HG03378 (cell line): ENCODE results near the gene PDZD8.
"Not testable (repeated sequence)": the region's sequence is repeated elsewhere in the genome, so short reads cannot be mapped to it uniquely, and the experiment has no call there.

ENCODE experiments used
- ATAC-seq: cut with Tn5 transposase; IDR thresholded peaks from one replicate; pipeline ENCODE4 v1.9.1; 2021; ENCODE audit warnings: mild to moderate bottlenecking, moderate library complexity; ENCODE audit not compliant: unreplicated experiment

PDZD8 gene

GRCh38 chr10:117350909-117351308 lies 24.3 kb downstream of the PDZD8 start:
- ATAC-seq: peak; percentile 82

DNA sequence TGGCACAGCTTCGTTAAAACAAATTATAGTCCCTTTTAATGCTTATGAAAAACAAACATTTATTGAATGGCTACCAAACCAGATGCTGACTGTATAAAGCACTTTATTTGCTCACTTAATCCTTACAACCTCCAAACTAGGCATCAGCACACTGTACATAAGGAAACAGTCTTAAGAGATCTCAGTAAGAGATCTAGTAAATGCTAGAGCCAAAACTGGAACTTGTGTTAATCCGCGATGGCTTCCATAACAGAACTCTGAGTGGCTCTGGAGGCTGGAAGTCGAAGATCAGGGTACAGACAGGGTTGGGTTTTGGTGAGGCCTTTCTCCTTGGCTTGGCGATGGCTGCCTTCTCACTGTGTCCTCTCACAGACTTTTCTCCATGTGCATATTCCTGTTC lies 27.0 kb downstream of the PDZD8 start:
- no peak for ATAC-seq

- ATAC-seq: no peak
Measured at GRCh38 chr10:117346574-117346973, 28.7 kb downstream of the PDZD8 start.

- ATAC-seq: no peak
Measured at GRCh38 chr10:117345143-117345542, 30.1 kb downstream of the PDZD8 start.

DNA sequence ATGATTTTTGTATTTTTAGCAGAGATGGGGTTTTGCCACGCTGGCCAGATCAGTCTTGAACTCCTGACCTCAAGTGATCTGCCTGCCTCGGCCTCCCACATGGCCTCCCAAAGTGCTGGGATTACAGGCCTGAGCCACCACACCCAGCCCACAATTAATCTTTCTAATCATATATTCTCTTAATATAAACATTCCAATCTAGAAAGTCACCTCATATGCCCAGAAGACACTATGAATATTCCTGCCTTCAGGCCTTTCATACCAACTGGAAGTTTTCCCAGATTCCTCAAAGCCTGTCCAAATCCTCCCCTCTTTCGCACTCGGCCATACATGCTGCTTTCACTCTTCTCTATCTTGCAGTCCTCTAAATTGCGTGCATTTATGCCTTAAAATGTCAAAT lies 32.6 kb downstream of the PDZD8 start:
- ATAC-seq: peak; percentile 21

DNA sequence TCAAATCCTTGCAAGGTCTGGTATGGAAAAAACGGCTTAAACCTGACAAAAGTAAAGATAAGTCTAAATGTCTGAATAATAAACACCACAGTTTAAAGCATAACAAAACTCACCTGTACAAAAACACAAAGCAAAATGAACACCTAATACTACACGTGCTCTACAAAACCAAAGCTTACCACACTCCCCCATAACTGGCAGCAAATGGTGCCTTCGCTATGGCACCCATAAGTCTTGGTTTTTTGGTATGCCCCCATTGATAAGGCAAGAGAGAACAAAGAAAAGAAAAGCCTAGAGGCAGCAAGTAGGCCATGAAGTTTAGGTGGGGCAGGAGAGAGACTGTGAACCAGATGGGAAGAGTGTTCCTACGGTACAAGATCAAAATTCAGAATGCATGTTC lies 34.2 kb downstream of the PDZD8 start:
- ATAC-seq: no peak

GRCh38 chr10:117339979-117340378 lies 35.3 kb downstream of the PDZD8 start:
- ATAC-seq: no peak

DNA sequence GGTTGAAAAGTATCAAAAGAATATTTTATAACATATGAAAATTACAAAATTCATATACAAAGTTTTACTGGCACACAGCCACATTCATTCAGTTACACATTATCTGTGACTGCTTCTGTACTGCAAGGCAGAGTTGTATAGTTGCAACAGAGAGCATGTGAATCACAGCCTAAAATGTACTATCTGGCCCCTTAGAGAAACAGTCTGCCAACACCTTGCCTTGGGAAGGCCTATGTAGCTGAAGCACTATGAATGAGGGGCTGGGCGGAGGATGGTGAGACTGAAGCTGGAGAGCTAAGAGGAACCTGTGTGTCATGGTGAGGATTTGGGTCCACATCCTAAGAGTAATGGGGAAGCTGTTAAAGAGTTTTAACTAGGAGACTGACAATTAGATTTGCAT lies 35.7 kb downstream of the PDZD8 start:
- ATAC-seq: no peak

DNA sequence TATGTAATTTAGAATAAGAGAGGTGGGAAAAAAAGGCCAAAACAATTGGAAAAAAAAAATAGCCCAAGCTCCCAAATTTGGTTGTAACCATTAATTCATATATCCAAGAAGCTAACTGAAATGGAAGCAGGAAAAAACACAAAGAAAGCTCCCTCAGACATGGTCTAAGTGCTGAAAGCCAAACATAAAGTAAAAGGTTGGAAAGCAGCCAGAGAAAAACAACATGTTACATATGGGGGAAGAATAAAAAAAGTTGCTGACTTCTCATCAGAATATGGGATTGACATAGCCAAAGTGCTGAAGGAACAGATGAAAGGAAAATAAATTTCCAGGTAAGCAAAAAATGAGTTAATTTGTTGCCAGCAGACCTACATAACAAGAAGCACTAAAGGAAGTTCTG lies 40.3 kb downstream of the PDZD8 start:
- ATAC-seq: no peak

DNA sequence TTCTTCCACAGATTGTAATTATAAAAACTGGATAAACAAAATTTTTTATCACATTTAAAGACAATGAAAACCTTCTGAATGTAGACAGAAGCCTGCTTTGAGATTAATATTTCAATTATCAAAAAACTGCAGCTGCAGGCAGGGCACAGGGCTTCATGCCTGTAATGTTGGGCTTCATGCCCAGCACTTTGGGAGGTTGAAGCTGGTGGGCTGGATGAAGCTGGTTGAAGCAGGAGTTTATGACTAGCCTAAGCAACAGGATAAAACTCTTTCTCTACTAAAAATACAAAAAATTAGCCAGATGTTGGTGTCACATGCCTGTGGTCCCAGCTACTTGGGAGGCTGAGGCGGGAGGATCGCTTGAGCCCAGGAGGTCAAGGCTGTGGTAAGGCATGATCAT lies 41.2 kb downstream of the PDZD8 start:
- no peak for ATAC-seq

DNA sequence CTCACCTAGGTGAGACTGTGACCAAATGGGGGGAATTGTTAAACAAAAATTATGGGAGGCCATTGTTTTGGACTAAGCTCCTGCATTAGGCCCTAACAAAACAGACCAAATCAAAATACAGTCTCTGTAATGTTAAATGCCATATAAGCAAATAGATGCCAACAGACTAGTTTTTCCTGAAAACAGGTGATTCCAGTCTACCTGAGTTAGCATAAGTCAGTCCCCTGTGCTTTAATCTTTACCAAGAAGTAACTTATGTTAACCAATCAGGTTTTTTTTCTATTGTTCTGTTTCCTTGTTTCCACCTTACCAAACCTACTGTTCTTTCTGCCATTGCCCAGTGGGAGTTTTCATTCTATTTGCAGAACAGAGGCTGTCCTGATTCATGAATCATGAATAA lies 48.0 kb downstream of the PDZD8 start:
- ATAC-seq: no peak

DNA sequence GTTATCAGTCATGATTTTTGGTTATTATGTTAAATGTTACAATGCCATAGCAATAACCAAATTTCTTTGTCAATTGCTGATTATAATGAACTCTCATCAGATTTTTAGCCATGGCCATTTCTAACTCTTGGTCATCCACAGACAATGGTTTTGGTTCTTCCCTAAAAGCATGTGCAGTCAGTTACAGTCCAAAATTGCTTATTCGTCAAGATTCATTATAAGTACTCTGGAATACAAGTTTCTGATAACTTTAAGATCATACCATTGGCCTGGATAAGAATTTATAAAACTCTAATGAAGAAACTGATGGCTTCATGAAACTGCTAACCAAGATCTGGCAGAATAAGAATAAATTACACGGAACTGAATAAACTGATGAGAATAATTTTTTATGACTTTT lies 50.9 kb downstream of the PDZD8 start:
- ATAC-seq: no peak

- no peak for ATAC-seq
Measured at GRCh38 chr10:117322260-117322659, 53.0 kb downstream of the PDZD8 start.

GRCh38 chr10:117320050-117320665 lies 55.1 kb downstream of the PDZD8 start:
- no peak for ATAC-seq

DNA sequence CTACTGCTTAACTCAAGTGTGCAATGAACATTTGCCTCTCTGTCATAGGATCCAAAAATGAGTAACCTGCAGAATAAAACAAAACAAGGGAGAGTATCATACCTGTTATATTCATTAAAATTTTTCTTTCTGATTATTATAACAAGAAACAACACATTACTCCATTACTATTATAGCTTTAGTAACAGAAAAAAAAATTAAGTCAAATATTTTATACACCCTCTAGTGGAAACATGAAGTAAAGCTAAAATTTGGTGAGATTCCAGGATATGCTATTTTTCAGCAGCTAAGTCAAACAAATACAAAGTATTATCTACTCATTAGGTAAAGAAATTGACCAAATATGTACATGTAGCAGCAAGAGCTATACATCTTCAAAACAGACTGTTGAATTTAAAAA lies 56.3 kb downstream of the PDZD8 start:
- ATAC-seq: no peak

- no peak for ATAC-seq
Measured at GRCh38 chr10:117316701-117317100, 58.5 kb downstream of the PDZD8 start.

DNA sequence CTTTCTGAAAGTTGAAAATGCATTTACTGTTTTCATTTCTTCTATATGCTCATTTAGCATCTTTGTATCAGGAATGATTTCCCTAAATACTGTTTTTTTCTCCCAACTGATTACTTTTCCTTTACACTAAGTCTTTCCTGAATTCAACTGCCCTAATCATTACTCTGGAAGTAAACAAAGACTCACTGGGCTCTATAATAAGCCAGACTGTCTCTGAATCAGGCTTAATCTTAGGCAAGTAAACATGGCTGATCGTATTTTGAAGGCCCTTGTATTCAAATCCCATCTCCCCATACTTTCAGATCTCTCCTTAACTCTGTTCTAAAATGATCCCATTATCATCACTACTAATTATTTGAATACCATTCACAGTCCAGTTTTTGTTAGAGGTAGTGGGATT lies 61.6 kb downstream of the PDZD8 start:
- ATAC-seq: no peak

- no peak for ATAC-seq
Measured at GRCh38 chr10:117312430-117312829, 62.8 kb downstream of the PDZD8 start.

DNA sequence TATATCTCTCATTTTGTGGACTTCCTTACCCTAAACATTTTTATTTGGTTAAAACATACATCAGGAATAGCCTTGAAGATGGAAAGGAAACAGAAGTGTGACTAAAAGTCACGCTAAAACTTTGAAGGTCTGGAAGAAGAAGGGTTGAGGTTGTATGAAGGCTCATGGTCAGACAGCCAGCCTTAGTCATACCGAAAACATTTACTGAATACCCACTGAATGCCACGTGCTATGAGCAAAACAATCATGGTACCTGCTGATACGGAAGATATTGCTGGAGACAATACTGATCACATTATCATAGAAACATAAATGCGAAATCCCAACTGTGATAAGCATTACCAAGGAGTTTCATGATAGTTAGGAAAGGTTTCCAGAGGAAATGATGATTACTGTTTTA lies 64.0 kb downstream of the PDZD8 start:
- ATAC-seq: no peak

DNA sequence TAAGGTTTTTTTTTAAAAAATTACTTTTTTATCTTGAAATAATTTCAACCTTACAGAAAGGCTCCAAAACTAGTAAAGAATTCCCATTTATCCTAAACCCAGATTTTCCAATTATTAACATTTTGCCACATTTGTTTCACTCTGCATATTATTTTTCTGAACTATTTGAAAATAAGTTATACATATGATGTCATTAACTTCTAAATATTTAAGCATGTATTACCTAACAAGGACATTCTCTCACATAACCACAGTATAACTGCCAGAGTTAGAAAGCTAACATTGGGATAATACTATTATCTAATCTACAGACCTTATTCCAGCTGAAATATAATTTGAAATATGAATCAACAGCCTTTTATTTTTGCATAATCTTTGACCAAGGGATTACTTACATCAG lies 68.6 kb downstream of the PDZD8 start:
- ATAC-seq: no peak

- not testable (repeated sequence) for ATAC-seq
Measured at GRCh38 chr10:117303451-117303850, 71.8 kb downstream of the PDZD8 start.

DNA sequence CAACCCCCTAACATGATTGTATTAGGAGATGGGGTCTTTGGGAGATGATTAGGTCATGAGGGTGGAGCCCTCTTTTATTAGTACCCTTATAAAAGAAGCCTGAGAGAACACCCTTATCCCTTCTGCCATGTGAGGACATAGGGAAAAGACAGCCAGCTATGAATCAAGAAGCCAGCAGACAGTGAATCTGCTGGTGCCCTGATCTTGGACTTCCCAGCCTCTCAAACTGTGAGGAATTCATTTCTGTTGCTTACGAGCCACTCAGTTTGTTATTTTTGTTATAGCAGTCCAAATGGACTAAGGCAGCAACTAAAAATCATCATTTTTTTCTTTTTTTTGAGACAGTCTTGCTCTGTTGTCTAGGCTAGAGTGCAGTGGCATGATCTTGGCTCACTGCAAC lies 74.6 kb downstream of the PDZD8 start:
- ATAC-seq: no peak

DNA sequence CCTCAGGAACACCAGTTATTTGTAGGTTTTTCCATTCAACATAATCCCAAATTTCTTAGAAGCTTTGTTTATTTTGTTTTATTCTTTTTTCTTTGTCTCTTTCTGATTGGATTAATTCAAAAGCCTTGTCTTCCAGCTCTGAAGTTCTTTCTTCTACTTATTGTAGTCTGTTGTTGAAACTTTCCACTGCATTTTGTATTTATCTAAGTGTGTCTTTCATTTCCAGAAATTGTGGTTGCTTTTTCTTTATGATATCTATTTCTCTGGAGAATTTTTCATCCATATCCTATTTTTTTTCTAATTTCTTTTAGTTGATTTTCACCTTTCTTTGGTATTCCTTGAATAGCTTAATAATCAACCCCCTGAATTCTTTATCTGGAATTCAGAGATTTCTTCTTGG lies 75.8 kb downstream of the PDZD8 start:
- no peak for ATAC-seq

DNA sequence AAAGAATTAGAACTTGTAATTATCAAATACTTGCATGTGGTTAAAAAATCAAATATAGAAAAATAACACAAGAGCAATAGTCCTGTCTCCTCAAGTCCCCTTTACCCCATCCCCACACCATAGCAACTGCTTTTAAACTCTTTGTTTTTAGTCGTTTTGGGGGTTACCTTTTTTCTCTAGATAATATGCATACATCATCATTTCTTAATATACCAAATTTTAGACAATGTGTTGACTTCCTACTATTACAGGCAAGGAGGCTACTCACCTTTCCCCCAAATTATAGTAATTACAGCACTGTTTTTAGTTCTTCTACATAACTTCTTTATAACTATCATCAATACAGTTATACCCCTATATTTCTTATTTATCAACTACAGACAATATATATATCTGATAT lies 77.0 kb downstream of the PDZD8 start:
- ATAC-seq: no peak
